Memory B cell (primary cell): ENCODE measurements around the gene PTPRM.

Experiments used
- ATAC-seq: fragments of 150-1000 bp; cut with Tn5 transposase; 2 replicates; pipeline ENCODE4 v1.10.0; 2021; ENCODE audit warnings: low read depth, mild to moderate bottlenecking, moderate library complexity
- DNase-seq, 2 donors: peaks; one replicate each; pipeline ENCODE4 v3.0.0; 2022; ENCODE audit warnings: low spot score in 2 of 2
- H3K27ac Mint-ChIP-seq: one replicate; pipeline ENCODE4 v1.8.0; 2022; ENCODE audit warnings: mild to moderate bottlenecking, moderate library complexity, mixed read lengths
- H3K27me3 Mint-ChIP-seq: one replicate; pipeline ENCODE4 v1.8.0; 2022; ENCODE audit warnings: mixed read lengths
- H3K36me3 Mint-ChIP-seq: one replicate; pipeline ENCODE4 v1.8.0; 2022; ENCODE audit warnings: mild to moderate bottlenecking, mixed read lengths
- H3K4me1 Mint-ChIP-seq: one replicate; pipeline ENCODE4 v1.8.0; 2022; ENCODE audit warnings: mixed read lengths
- H3K4me3 Mint-ChIP-seq: one replicate; pipeline ENCODE4 v1.8.0; 2022; ENCODE audit warnings: mild to moderate bottlenecking, moderate library complexity, mixed read lengths
- H3K9me3 Mint-ChIP-seq: one replicate; pipeline ENCODE4 v1.8.0; 2022; ENCODE audit warnings: mixed read lengths

The PTPRM gene

DNA sequence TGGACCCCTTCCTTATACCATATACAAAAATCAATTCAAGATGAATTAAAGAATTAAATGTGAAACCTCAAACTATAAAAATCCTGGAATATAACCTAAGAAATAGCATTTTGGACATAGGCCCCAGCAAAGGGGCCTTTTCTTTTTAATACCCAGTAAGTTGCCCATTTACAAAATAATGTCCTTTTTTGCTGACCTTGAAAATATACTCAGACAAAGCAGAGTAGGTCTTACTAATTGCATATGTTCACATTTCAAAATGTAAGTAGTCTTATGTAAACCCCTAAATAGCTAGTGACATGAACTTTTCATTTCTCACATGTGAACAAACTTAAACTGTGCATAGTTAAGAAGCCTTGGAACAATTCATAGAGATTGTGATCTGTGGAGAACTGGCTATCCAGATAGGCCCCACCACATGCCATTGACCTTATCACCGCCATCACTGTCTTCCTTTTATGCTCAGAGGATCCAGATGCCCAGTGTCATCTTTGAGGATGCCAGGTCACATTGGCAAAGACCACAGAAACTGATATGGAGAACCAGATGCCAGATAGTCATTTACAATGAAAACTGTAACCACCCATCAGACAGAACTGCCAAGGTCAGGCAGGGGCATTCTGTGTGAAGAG, 759.8 kb downstream of the PTPRM start:
- H3K9me3 Mint-ChIP-seq: peaks cover 3% of the 10 kb centered on the region
- DNase-seq (no peak), ATAC-seq (no peak)
- no peaks in the 10 kb centered on the region for H3K4me1 Mint-ChIP-seq
- H3K27ac Mint-ChIP-seq: no peak overlapping the region
- peaks cover 3% of the 10 kb centered on the region for H3K27me3 Mint-ChIP-seq
- H3K36me3 Mint-ChIP-seq: no peaks in the 10 kb centered on the region
- no peak overlapping the region for H3K4me3 Mint-ChIP-seq

DNA sequence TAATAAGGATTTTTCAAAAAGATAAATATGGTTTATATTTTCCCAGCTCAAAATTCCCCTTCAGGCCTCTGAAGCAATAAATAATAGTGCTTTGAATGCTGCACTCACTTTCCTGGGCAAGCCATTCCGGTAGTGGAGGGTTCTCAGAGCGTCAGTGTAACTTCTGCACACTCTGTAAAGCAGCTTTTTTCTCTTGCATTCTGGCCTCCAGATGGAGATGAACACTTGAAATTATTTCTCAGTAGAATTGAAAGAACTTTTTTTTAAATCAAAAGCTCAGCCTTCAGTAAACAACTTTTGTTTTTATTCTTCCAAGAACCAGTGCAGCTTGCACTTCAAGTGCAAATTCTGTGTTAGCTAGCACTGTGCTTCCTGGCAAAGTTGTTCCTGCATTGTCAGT, 761.0 kb downstream of the PTPRM start:
- Mint-ChIP-seq H3K9me3 (peaks cover 3% of the 10 kb centered on the region), H3K4me3 (no peak overlapping the region), H3K27me3 (peaks cover 7% of the 10 kb centered on the region), H3K36me3 (no peaks in the 10 kb centered on the region), H3K4me1 (no peaks in the 10 kb centered on the region), H3K27ac (no peak overlapping the region)
- DNase-seq: no peak
- ATAC-seq: no peak

DNA sequence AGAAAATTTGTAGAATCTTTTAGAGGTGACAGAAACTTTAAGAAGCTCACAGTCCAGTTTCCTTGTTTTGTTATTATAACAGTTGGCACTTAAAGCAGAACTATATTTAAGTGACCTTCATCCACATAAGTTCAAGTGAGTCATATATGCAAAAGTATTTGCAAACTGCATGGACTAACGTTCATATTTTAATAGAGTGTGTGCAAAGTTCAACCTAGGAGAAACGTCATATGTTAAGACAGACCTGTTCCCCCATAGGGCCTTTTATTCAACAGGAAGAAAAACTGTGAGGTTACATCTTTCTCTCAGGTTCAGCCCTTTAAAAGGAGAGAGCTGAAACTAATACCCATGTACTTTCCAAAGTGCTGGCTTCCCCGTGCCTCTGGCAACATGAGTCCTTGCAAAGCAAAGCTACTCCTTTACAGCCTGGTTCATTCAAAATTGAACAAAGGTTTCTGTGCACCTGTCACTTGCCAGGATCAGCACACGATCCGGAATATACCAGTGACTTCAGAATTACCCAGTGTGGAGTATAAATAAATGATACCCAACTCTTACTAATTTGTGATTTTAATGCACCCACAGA, 762.2 kb downstream of the PTPRM start:
- H3K4me3 Mint-ChIP-seq: no peak overlapping the region
- no peak overlapping the region for H3K27ac Mint-ChIP-seq
- ATAC-seq (no peak), DNase-seq (no peak)
- H3K9me3 Mint-ChIP-seq: peaks cover 3% of the 10 kb centered on the region
- peaks cover 7% of the 10 kb centered on the region for H3K27me3 Mint-ChIP-seq
- H3K36me3 Mint-ChIP-seq: no peaks in the 10 kb centered on the region
- no peaks in the 10 kb centered on the region for H3K4me1 Mint-ChIP-seq

DNA sequence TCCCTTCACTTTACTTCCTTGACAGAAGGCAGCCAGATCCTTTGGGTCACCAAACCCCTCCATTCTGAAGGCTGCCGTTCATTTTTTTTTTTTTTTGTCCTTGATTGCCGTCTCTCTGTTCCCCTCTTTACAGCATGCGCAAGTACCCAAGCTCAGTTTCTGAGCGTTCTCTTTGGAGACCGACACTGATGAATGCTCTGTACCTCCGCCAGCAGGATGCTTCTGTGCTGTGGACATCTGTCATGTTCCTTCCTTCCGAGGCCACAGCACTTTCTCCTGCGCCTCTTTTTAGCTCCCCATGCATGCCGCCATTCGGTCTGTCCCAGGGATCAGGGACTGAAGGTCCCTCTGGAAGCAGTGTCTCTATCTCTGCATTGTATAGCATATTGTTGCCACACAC, 763.5 kb downstream of the PTPRM start:
- H3K27ac Mint-ChIP-seq: no peak overlapping the region
- no peaks in the 10 kb centered on the region for H3K36me3 Mint-ChIP-seq
- H3K4me1 Mint-ChIP-seq: no peaks in the 10 kb centered on the region
- ATAC-seq (no peak), DNase-seq (no peak)
- no peaks in the 10 kb centered on the region for H3K9me3 Mint-ChIP-seq
- peaks cover 9% of the 10 kb centered on the region for H3K27me3 Mint-ChIP-seq
- H3K4me3 Mint-ChIP-seq: no peak overlapping the region

DNA sequence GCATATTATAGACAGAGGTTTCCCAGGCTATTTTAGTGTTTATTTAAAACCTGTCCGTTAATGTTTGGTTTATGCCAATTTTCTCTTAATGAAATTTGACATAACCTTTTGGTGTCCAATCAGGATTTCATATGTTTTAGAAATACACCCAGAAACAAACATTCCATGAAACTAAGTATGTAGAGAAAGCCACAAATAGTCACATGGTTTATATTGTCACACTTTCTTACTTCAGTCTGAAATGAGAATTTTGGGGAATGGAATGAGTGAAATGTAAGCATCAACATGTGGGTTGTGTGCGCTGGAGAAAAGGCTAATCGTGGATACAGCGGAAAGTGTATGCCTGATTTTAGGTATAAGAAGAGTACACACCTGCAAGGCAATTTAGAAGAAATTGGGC, 765.2 kb downstream of the PTPRM start:
- Mint-ChIP-seq H3K27ac (no peak overlapping the region), H3K36me3 (no peaks in the 10 kb centered on the region), H3K9me3 (no peaks in the 10 kb centered on the region), H3K4me3 (no peak overlapping the region), H3K4me1 (no peaks in the 10 kb centered on the region), H3K27me3 (peaks cover 14% of the 10 kb centered on the region)
- DNase-seq: no peak
- ATAC-seq: no peak

DNA sequence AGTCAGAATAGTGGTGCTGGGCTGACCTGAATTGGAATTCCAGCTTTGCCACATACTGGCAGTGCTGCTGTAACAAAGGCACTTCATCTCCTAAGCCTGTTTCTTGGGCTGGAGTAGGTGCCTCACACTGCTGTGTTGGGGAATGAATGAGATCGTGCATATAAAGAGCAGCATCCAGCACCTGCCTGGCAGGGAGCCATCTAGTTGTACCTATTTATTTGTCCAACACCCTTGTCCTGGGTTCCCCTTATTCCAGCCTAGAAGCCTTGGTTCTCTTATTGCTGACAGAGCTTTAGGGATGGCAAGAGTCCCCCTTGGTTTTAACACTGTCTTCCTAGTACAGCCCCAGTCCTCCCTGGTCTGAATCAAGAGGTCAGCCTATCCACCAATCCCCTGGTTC, 766.8 kb downstream of the PTPRM start:
- peaks cover 21% of the 10 kb centered on the region for H3K27me3 Mint-ChIP-seq
- H3K4me1 Mint-ChIP-seq: no peaks in the 10 kb centered on the region
- H3K36me3 Mint-ChIP-seq: no peaks in the 10 kb centered on the region
- DNase-seq: no peak
- ATAC-seq: no peak
- no peaks in the 10 kb centered on the region for H3K9me3 Mint-ChIP-seq
- no peak overlapping the region for H3K27ac Mint-ChIP-seq
- no peak overlapping the region for H3K4me3 Mint-ChIP-seq

DNA sequence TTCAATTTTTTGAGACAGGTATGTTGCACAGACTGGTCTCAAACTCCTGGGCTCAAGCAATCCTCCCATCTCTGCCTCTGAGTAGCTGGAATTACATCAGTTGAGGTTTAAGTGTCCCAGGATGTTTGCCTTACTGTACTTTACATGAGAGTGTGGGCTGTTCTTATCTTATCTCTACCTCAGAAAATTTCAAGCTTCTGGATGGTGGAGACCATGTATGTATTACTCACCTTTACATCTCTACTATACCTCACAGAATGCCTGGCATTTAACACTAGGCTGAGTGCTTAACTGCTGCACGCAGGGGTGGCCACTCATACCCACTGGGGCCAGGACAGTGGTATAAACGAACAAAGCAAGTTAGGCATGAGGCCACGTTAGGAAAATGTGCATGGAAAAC, 770.1 kb downstream of the PTPRM start:
- Mint-ChIP-seq H3K4me1 (no peaks in the 10 kb centered on the region), H3K9me3 (no peaks in the 10 kb centered on the region), H3K27me3 (peaks cover 20% of the 10 kb centered on the region), H3K36me3 (no peaks in the 10 kb centered on the region), H3K4me3 (no peak overlapping the region), H3K27ac (no peak overlapping the region)
- no peak for ATAC-seq
- no peak for DNase-seq

DNA sequence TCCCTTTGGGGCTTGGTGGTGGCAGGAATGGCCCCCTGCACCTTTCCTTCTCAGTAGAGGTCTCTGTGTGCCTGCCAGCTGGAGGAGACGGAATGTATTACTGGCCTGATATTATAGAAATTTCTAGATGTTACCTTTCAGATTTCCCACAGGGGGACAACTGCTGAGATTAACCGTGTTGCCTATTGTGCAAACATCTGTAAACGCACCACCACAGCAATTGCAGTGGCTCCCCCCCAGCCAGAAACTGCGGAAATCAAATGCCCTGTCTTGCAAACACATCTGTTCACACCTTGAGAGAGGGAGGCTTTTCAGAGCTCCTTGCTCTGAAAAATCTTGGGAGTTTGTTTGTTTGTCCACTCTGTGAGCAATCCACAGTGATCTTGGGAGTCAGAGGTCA, 772.1 kb downstream of the PTPRM start:
- H3K9me3 Mint-ChIP-seq: no peaks in the 10 kb centered on the region
- H3K36me3 Mint-ChIP-seq: no peaks in the 10 kb centered on the region
- H3K27ac Mint-ChIP-seq: no peak overlapping the region
- peaks cover 16% of the 10 kb centered on the region for H3K27me3 Mint-ChIP-seq
- no peak for DNase-seq
- no peaks in the 10 kb centered on the region for H3K4me1 Mint-ChIP-seq
- H3K4me3 Mint-ChIP-seq: no peak overlapping the region
- ATAC-seq: no peak

DNA sequence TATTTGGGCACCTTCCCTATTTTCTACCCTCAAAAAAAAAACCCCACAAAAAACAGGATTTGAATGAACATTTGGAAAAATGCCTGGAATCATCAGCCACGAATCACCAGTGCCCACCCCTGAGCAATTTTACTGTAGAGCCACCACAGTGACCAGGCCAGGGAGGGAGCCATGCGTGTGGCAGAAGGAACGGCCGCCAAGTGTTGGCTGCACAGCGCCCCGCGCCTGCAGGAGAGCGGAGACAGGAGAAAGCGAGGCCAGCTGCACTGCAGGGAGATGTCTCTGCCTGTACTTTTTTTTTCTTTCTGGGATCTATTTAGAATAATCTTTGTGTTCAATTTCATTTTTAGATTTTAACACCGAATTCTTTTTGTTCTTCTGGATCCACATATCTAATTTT, 772.8 kb downstream of the PTPRM start:
- no peaks in the 10 kb centered on the region for H3K4me1 Mint-ChIP-seq
- DNase-seq: no peak
- ATAC-seq: no peak
- H3K4me3 Mint-ChIP-seq: no peak overlapping the region
- H3K36me3 Mint-ChIP-seq: no peaks in the 10 kb centered on the region
- peaks cover 14% of the 10 kb centered on the region for H3K27me3 Mint-ChIP-seq
- H3K27ac Mint-ChIP-seq: no peak overlapping the region
- H3K9me3 Mint-ChIP-seq: no peaks in the 10 kb centered on the region

DNA sequence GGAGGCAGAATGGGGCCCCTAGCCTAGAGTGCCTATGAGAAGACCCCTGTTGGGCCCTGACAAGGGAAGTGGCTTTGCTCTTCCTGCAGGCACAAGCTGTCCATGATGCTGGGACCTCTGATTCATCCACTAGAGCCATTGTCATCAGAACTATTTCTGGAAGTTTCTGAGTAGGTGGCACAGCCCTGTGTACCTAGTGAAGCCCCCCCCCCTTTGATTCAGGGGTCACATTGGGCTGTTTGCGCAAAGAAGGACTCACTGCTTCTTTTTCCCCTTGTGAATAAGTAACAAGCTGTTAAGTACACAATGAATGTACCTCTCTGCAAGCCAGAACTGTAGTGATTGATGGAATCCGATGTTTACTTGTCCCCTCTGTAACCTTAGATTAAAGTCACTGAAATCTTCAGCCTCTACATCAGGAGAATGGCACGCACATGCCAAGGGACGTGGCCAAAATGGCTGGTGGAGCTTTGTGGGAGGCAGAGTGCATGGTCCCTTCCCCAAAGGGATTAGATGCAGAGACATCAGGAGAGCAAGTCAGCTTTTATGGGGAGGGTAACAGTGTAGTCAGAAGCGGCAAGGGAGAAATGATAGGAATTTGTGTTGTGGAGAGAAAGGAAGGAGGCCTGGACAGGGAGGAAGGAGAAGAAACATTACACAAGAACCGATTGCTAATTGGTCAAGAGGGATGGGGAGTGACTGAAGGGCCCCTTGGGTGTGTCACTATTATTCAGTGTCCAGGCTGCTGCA, 774.5 kb downstream of the PTPRM start:
- Mint-ChIP-seq H3K4me1 (no peaks in the 10 kb centered on the region), H3K4me3 (no peak overlapping the region), H3K27ac (no peak overlapping the region), H3K27me3 (peaks cover 13% of the 10 kb centered on the region), H3K9me3 (peaks cover 2% of the 10 kb centered on the region), H3K36me3 (no peaks in the 10 kb centered on the region)
- ATAC-seq: no peak
- no peak for DNase-seq

DNA sequence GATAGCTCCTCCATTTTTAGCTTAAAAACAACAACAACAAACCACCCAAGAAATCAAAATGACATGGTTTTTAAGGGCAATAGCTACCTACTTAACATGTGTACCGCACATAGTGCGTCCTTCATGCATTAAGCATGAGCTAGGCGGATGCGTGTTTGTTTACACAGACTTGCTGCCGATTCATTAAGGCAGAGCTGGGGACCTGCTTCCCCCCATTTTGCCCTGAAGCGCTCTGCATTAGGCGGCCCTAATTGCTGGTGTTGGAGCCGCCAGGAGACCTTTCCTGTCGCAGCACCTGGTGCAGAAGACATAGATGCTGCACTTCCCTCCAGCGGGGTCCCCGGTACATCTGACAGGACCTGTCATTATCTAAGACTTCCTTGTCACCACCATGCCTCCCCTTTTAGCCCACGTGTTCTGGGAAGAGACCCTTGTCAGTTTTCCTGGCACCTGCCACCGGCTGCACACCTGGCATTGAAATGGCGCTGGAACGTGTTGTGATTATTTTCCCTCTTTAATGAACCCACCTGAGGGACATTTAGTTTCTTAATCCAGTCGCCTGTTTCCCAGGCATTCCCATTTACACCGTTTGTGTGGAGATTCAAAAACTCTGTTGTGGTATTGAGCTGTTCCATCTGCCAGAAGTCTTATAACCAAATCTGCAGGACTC, 781.1 kb downstream of the PTPRM start:
- Mint-ChIP-seq H3K4me1 (no peaks in the 10 kb centered on the region), H3K36me3 (no peaks in the 10 kb centered on the region), H3K4me3 (no peak overlapping the region), H3K27me3 (peaks cover 10% of the 10 kb centered on the region), H3K9me3 (peaks cover 4% of the 10 kb centered on the region), H3K27ac (no peak overlapping the region)
- DNase-seq: no peak
- no peak for ATAC-seq

DNA sequence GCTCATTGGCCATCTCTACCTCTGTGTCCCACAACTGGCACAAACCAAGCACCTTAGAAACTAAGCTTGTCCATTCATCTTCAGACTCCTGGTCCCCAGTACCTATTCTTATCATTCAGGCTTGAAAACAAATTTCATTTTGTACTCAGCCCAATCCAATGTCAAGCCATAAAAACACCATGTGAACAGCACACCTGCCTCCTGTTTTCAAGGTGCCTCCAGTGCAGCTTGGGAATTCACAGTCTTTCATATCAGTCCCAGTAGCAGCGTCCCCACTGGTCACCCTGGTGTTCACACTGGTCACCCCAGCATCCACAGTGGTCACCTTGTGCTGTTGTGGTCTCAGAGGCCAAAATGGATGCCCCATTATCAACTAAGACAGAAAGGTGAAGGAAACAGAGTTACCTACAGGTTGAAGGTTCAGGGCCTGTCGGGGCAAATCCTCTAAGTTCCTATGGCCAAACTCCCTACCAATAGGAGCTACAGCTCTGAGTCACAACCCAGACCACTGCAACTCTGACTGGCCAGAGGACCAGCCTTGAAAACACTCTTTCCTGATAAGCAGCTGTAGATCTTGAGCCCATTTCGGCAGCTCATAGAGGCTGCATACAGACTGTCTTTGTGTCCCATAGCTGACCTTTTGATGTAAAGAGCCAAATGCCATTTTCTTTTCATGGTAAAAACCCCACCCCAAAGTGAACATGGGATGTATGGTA, 782.6 kb downstream of the PTPRM start:
- Mint-ChIP-seq H3K36me3 (no peaks in the 10 kb centered on the region), H3K4me3 (no peak overlapping the region), H3K27ac (no peak overlapping the region), H3K9me3 (peaks cover 4% of the 10 kb centered on the region), H3K27me3 (peaks cover 14% of the 10 kb centered on the region), H3K4me1 (no peaks in the 10 kb centered on the region)
- DNase-seq (no peak), ATAC-seq (no peak)

DNA sequence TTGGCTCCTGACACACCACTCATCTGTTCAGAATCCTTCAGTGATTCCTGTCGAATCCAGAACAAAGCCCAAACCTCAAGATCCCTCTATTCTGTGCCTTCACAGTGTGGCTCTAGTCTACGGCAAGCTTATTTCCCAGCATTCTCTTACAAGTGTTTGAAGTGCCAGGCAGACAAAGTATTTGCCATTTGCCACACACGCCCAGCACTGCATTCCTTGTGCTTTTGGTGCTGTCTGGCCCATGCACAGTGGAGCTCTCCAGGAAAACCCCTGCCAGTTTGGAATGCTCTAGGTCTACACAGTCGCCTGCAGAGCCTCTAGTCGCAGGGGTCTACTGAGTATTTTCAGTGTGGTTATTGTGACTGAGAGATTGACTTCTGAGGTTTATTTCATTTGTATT, 783.5 kb downstream of the PTPRM start:
- H3K27me3 Mint-ChIP-seq: peaks cover 13% of the 10 kb centered on the region
- no peaks in the 10 kb centered on the region for H3K4me1 Mint-ChIP-seq
- peaks cover 3% of the 10 kb centered on the region for H3K9me3 Mint-ChIP-seq
- no peaks in the 10 kb centered on the region for H3K36me3 Mint-ChIP-seq
- DNase-seq (no peak), ATAC-seq (no peak)
- no peak overlapping the region for H3K27ac Mint-ChIP-seq
- no peak overlapping the region for H3K4me3 Mint-ChIP-seq

DNA sequence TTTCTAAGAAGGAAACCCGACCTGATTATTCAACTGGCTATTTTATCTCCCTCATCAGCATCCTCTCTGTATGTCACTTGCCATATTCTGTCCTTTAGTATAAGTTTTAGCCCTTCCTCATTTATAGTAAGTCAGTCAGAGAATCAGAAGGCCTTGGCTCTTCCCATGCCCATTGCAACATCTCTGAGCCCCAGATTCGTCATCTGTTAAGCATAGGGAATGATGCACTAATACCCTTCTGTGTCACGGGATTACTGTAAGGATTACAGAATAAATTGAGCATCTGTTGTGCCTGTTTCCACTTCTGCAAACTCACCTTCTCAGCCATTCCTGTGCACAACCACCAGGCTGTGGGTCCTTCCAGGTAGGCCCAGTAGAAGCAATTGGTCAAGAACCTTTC, 784.0 kb downstream of the PTPRM start:
- peaks cover 2% of the 10 kb centered on the region for H3K9me3 Mint-ChIP-seq
- DNase-seq (no peak), ATAC-seq (no peak)
- no peak overlapping the region for H3K27ac Mint-ChIP-seq
- peaks cover 12% of the 10 kb centered on the region for H3K27me3 Mint-ChIP-seq
- no peak overlapping the region for H3K4me3 Mint-ChIP-seq
- no peaks in the 10 kb centered on the region for H3K4me1 Mint-ChIP-seq
- H3K36me3 Mint-ChIP-seq: no peaks in the 10 kb centered on the region
